ENCODE results near the gene LOXHD1.

DNA sequence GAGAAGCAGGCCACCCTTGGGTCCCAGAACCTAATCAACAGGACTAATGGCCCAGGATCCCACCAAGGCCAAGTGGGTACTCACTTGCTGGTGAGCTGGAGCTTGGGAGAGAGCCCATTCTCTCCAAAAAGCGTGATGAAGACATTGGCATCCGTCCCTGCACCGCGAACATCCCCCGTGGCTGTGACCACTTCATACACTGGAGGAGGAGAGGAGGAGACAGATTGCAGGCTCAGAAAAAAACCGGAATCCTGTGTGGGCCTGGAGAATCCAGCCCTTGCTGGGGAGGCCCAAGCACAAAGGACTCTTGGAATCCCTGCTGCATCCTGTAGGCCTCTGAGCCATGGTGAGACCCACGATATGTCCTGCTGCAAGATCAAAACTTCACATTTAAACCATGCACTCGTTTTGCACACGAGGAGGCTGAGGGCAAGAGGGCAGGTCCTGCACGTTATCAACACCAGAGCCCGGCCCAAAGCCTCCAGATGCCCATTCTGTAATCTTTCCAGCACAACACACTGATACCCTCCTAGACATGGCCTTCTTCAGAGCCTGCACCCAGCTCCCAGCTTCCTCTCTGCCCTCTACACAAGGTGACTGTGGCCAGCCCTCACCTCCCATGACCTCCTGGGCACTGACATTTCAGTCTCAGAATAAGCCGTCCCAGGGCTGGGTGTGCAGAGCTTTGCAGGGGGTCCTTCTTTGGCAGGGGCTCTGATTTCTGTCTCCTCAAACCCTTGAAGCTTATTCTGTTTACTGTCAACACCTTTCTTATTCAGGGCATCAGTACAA, 7.8 kb downstream of the LOXHD1 start:
- TF ChIP-seq, protein P1, sequence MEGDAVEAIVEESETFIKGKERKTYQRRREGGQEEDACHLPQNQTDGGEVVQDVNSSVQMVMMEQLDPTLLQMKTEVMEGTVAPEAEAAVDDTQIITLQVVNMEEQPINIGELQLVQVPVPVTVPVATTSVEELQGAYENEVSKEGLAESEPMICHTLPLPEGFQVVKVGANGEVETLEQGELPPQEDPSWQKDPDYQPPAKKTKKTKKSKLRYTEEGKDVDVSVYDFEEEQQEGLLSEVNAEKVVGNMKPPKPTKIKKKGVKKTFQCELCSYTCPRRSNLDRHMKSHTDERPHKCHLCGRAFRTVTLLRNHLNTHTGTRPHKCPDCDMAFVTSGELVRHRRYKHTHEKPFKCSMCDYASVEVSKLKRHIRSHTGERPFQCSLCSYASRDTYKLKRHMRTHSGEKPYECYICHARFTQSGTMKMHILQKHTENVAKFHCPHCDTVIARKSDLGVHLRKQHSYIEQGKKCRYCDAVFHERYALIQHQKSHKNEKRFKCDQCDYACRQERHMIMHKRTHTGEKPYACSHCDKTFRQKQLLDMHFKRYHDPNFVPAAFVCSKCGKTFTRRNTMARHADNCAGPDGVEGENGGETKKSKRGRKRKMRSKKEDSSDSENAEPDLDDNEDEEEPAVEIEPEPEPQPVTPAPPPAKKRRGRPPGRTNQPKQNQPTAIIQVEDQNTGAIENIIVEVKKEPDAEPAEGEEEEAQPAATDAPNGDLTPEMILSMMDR (IDR thresholded peaks at IDR 0.05 in 4 of 5, conservative IDR thresholded peaks at IDR 0.05 in 1 of 5), result no peak
- TF ChIP-seq POLR2A (IDR thresholded peaks at IDR 0.05), result no peak

Measured in gastrocnemius medialis (tissue), 4 donors.